H1 (cell line): ENCODE data around the gene CNTF. TPM values are rescaled to one million over a fixed set of nuclear protein-coding genes. Genes with fewer than 3 reads are reported as not detected.

Experiments used
- CTCF ChIA-PET: fragments of 300-600 bp; sonication (Branson Sonifier 250); formaldehyde crosslinking; loops from one replicate; lab custom pipeline; 2021; ENCODE audit not compliant: partially characterized antibody; lab: Charles Lee
- POLR2A ChIA-PET: fragments of 300-600 bp; sonication (Branson Sonifier 250); formaldehyde crosslinking; loops from one replicate; lab custom pipeline; 2021; ENCODE audit warnings: inconsistent platforms; ENCODE audit not compliant: partially characterized antibody; lab: Charles Lee
- DNase-seq, 2 experiments: peaks; one replicate each; pipeline versions ENCODE4 v3.0.0 to v3.0.0-alpha.2; 2010 to 2022; ENCODE audit warnings: low spot score in 2 of 2, low read depth in 1 of 2, mixed read lengths in 1 of 2
- FAIRE-seq: peaks from 2 replicates; lab custom pipeline; 2011; peaks lifted over from hg19 to GRCh38; lab: Jason Lieb, UNC
- H2AFZ ChIP-seq: 2 replicates; pipeline ENCODE4 v1.8.1; 2012; ENCODE audit warnings: low read length, inconsistent platforms
- H2AK5ac ChIP-seq: 2 replicates; pipeline ENCODE4 v1.6.1; 2013; ENCODE audit warnings: low read depth, low read length
- H2BK120ac ChIP-seq: replicated peaks from 2 replicates; pipeline ENCODE3; 2013; ENCODE audit warnings: low read depth, low read length, inconsistent platforms
- H2BK12ac ChIP-seq: 2 replicates; pipeline ENCODE4 v1.6.1; 2013; ENCODE audit warnings: low read depth, low read length
- H2BK15ac ChIP-seq: 2 replicates; pipeline ENCODE4 v1.6.1; 2013; ENCODE audit warnings: low read length
- H2BK20ac ChIP-seq: 2 replicates; pipeline ENCODE4 v1.6.1; 2013; ENCODE audit warnings: low read length
- H2BK5ac ChIP-seq: 2 replicates; pipeline ENCODE4 v1.6.1; 2013; ENCODE audit warnings: low read depth, low read length
- H3K14ac ChIP-seq: 2 replicates; pipeline ENCODE4 v1.6.1; 2013; ENCODE audit warnings: inconsistent platforms; ENCODE audit not compliant: insufficient read length
- H3K18ac ChIP-seq: 2 replicates; pipeline ENCODE4 v1.6.1; 2013; ENCODE audit warnings: low read length; ENCODE audit errors: extremely low read depth
- H3K23ac ChIP-seq: 2 replicates; pipeline ENCODE4 v1.6.1; 2013; ENCODE audit warnings: inconsistent platforms; ENCODE audit not compliant: insufficient read length
- H3K23me2 ChIP-seq: 2 replicates; pipeline ENCODE4 v1.6.1; 2013; ENCODE audit warnings: low read depth, low read length
- H3K27ac ChIP-seq: 2 replicates; pipeline ENCODE4 v1.6.1; 2011; ENCODE audit warnings: low read depth, low read length, inconsistent platforms
- H3K27me3 ChIP-seq, 4 experiments: replicated peaks in 1 of 4; 1 replicate in 1 of 4; 2 replicates in 3 of 4; pipeline versions ENCODE4 v1.6.1 to v1.8.1; 2011 to 2013; ENCODE audit warnings: low read length in 3 of 4, mild to moderate bottlenecking in 3 of 4, inconsistent platforms in 2 of 4, mixed read lengths in 2 of 4, moderate library complexity in 1 of 4; ENCODE audit not compliant: control insufficient read depth in 3 of 4, insufficient read depth in 3 of 4; ENCODE audit errors: extremely low read depth in 1 of 4
- H3K36me3 ChIP-seq, 4 experiments: 2 replicates each; pipeline versions ENCODE4 v1.6.1 to v1.8.1; 2011 to 2013; ENCODE audit warnings: mild to moderate bottlenecking in 4 of 4, low read length in 3 of 4, moderate library complexity in 2 of 4, control low read depth in 1 of 4, inconsistent platforms in 1 of 4; ENCODE audit not compliant: insufficient read depth in 4 of 4, control insufficient read depth in 2 of 4
- H3K4ac ChIP-seq: replicated peaks from 2 replicates; pipeline ENCODE3; 2013; ENCODE audit warnings: low read length, low read depth, mixed read lengths, inconsistent platforms; ENCODE audit not compliant: insufficient read length
- H3K4me1 ChIP-seq, 4 experiments: replicated peaks in 1 of 4; 1 replicate in 1 of 4; 2 replicates in 3 of 4; pipeline versions ENCODE4 v1.6.1 to v1.8.1; 2011 to 2013; ENCODE audit warnings: low read length in 3 of 4, inconsistent platforms in 2 of 4, mixed read lengths in 1 of 4; ENCODE audit not compliant: insufficient read depth in 4 of 4, control insufficient read depth in 3 of 4
- H3K4me2 ChIP-seq, 2 experiments: 2 replicates each; pipeline versions ENCODE4 v1.6.1 to v1.8.1; 2011 to 2013; ENCODE audit warnings: low read depth in 2 of 2, low read length in 2 of 2, control low read depth in 1 of 2, inconsistent platforms in 1 of 2, mild to moderate bottlenecking in 1 of 2; ENCODE audit not compliant: insufficient read depth in 1 of 2
- H3K4me3 ChIP-seq, 4 experiments: fragments of 200-600, 300-600 bp in 1 of 4; sonication (generic), shearing (Covaris generic), sonication (Bioruptor Twin) in 1 of 4; 2 replicates each; pipeline versions ENCODE4 v1.5.1 to v1.8.1; 2011 to 2016; ENCODE audit warnings: low read length in 4 of 4, low read depth in 3 of 4, control low read depth in 2 of 4, inconsistent platforms in 2 of 4, mild to moderate bottlenecking in 2 of 4, mixed read lengths in 1 of 4, moderate library complexity in 1 of 4; ENCODE audit not compliant: insufficient read depth in 2 of 4; ENCODE audit errors: extremely low read depth in 1 of 4
- H3K56ac ChIP-seq: replicated peaks from 2 replicates; pipeline ENCODE3; 2013; ENCODE audit warnings: low read depth, mild to moderate bottlenecking, mixed read lengths, low read length, inconsistent platforms; ENCODE audit not compliant: insufficient read length
- H3K79me1 ChIP-seq: 2 replicates; pipeline ENCODE4 v1.6.1; 2013; ENCODE audit warnings: low read depth, low read length, control low read depth
- H3K79me2 ChIP-seq, 2 experiments: 2 replicates each; pipeline versions ENCODE4 v1.6.1 to v1.8.1; 2012 to 2013; ENCODE audit warnings: low read length in 2 of 2, mild to moderate bottlenecking in 2 of 2, inconsistent platforms in 1 of 2; ENCODE audit not compliant: insufficient read depth in 2 of 2, control insufficient read depth in 1 of 2
- H3K9ac ChIP-seq, 4 experiments: replicated peaks in 1 of 4; 1 replicate in 1 of 4; 2 replicates in 3 of 4; pipeline versions ENCODE4 v1.6.1 to v1.8.1; 2011 to 2013; ENCODE audit warnings: low read depth in 3 of 4, low read length in 3 of 4, control low read depth in 2 of 4, mild to moderate bottlenecking in 2 of 4, moderate library complexity in 2 of 4, inconsistent platforms in 1 of 4; ENCODE audit errors: extremely low read depth in 1 of 4
- H3K9me3 ChIP-seq, 2 experiments: 2 replicates each; pipeline versions ENCODE4 v1.6.1 to v1.8.1; 2012 to 2013; ENCODE audit warnings: mild to moderate bottlenecking in 2 of 2, moderate library complexity in 2 of 2, control low read depth in 1 of 2, inconsistent platforms in 1 of 2, low read depth in 1 of 2, low read length in 1 of 2, mixed read lengths in 1 of 2; ENCODE audit not compliant: insufficient read depth in 2 of 2
- H4K20me1 ChIP-seq, 2 experiments: replicated peaks in 1 of 2; 2 replicates each; pipeline versions ENCODE3 to v1.8.1; 2011 to 2013; ENCODE audit warnings: inconsistent platforms in 2 of 2, low read length in 2 of 2, mild to moderate bottlenecking in 1 of 2; ENCODE audit not compliant: insufficient read depth in 2 of 2, control insufficient read depth in 1 of 2
- H4K5ac ChIP-seq: 2 replicates; pipeline ENCODE4 v1.6.1; 2013; ENCODE audit warnings: low read length, low read depth, mixed read lengths, inconsistent platforms; ENCODE audit not compliant: insufficient read length
- H4K8ac ChIP-seq: 2 replicates; pipeline ENCODE4 v1.8.0; 2013; ENCODE audit warnings: mild to moderate bottlenecking, moderate library complexity, low read length, inconsistent platforms; ENCODE audit not compliant: insufficient read depth; ENCODE audit errors: extremely low read depth
- H4K91ac ChIP-seq: replicated peaks from 2 replicates; pipeline ENCODE3; 2013; ENCODE audit warnings: low read length, mixed read lengths, inconsistent platforms; ENCODE audit not compliant: insufficient read length
- KDM4A ChIP-seq: IDR thresholded peaks from one replicate; pipeline ENCODE4 v1.7.1; 2012; ENCODE audit warnings: low read depth, mild to moderate bottlenecking, moderate library complexity, low read length, inconsistent platforms; ENCODE audit not compliant: severe bottlenecking
- RAD21 ChIP-seq, 2 experiments: IDR thresholded peaks in 1 of 2; conservative IDR thresholded peaks in 1 of 2; 2 replicates each; pipeline ENCODE4 v1.6.1; 2011; ENCODE audit warnings: low read depth in 2 of 2, low read length in 2 of 2, improper control_type of control experiment in 1 of 2, inconsistent platforms in 1 of 2, mild to moderate bottlenecking in 1 of 2, moderate library complexity in 1 of 2
- RNF2 ChIP-seq: fragments of 200-900, 300-1000 bp; sonication (generic); IDR thresholded peaks from 2 replicates; pipeline ENCODE4 v1.7.1; 2016; ENCODE audit warnings: borderline replicate concordance, low read depth, mild to moderate bottlenecking, antibody characterized with exemption, low read length; ENCODE audit not compliant: poor library complexity, severe bottlenecking; ENCODE audit errors: missing control alignments
- WGBS, 2 experiments: shearing (Covaris generic) in 1 of 2; methylation state at CpG; one replicate each; pipeline versions ENCODE4 v1.1.6 to v1.1.7; 2013 to 2015; ENCODE audit warnings: low lambda C conversion rate in 2 of 2, mixed read lengths in 2 of 2, inconsistent platforms in 1 of 2, low coverage in 1 of 2, missing lambda C conversion rate in 1 of 2; ENCODE audit not compliant: insufficient replicate concordance in 2 of 2, insufficient coverage in 1 of 2, insufficient read length in 1 of 2; ENCODE audit errors: extremely low coverage in 1 of 2, missing lambda C conversion rate in 1 of 2; 5-methylcytosine and 5-hydroxymethylcytosine counted together
- polyA plus RNA-seq, 7 experiments: library from polyadenylated mRNA; depleted of rRNA in 3 of 7; stranded (reverse) in 5 of 7; unstranded in 2 of 7; fragments of >200 nt in 5 of 7; fragments of 200-250 nt in 2 of 7; gene quantifications; 1 replicate in 5 of 7; 2 replicates in 1 of 7; 4 replicates in 1 of 7; pipeline versions ENCODE4 v1.2.1 to v1.2.3, GENCODE V29; 2011 to 2013; ENCODE audit warnings: missing spikeins in 2 of 7, mixed read lengths in 2 of 7
- total RNA-seq: library from RNA; stranded (reverse); fragmentation: NEBNext Ultra II Directional; extraction: Animal tissue kit (Norgen Biotek cat#: 25700); gene quantifications from 2 replicates; pipeline ENCODE4 v1.2.1, GENCODE V29; 2021

CNTF gene
- total and polyA plus RNA-seq, 2 of the 8 experiments (the other 6 are each of a cell fraction or from before 2014, with no cell fraction given) = 0.41 to 1.5 TPM

DNA sequence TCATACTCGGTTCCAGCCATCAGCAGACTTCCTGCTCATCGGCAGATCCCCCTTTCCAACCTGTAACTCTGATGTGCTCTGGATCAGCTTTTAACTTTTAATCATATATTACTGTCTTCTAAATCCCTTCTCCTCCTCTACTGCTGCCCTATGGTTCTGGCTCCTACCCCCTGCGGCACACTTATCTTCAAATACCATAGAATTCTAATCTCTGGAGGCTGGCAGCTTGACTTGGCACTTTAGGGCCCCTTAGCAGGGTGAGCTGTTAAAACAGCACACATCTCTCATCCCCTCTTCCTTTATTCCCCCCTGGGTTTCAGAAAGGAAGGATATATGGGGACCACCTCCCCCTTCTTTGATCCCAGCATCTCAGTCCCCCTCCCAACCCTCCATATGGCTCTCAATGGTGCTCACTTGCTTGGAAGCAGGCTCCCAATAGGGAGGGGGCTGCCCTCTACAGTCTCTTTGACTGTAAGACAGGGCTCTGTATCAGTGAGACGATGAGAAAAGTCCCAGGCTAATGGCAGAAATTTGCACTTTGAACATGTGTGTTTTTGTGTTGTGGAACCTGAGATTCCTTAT, 4.4 kb upstream of the CNTF start:
- 90% methylated on average over 4 of the region's 4 CpGs; no CpG with 5 or more reads in 1 of the 2 experiments for WGBS, 2 experiments
- Histone ChIP-seq H3K23ac (no peak overlapping the region), H3K56ac (no peak overlapping the region), H4K91ac (no peak overlapping the region), H4K8ac (no peak overlapping the region), H3K23me2 (no peaks in the 10 kb centered on the region), H3K18ac (no peak overlapping the region), H4K20me1 (peaks cover 0 to 3% of the 10 kb centered on the region in 2 experiments), H3K9me3 (no peaks in the 10 kb centered on the region), H3K4me2 (no peak overlapping the region), H3K36me3 (peaks cover 30 to 81% (median 64%) of the 10 kb centered on the region in 4 experiments), H3K4me1 (no peaks in the 10 kb centered on the region), H3K14ac (no peak overlapping the region), H3K27me3 (no peaks in the 10 kb centered on the region), H3K79me1 (no peaks in the 10 kb centered on the region), H4K5ac (no peak overlapping the region), H2BK5ac (no peak overlapping the region), H3K27ac (no peak overlapping the region), H3K4me3 (no peak overlapping the region), H2AK5ac (no peak overlapping the region), H3K79me2 (no peaks in the 10 kb centered on the region), H2BK12ac (no peak overlapping the region), H2BK120ac (no peak overlapping the region), H3K9ac (no peak overlapping the region), H2AFZ (no peak overlapping the region), H3K4ac (no peak overlapping the region), H2BK15ac (no peak overlapping the region), H2BK20ac (no peak overlapping the region)
- POLR2A ChIA-PET = interaction anchor here (0.7 to 0.8 kb wide), 2 partner anchors 12 to 335 kb away, joined by 3 to 4 read pairs; no protein-coding TSS in a partner anchor
- CTCF ChIA-PET = interaction anchor here (0.8 to 1.9 kb wide), 8 partner anchors 10 to 51 kb away, joined by 3 to 10 read pairs (median 4); partner anchors contain the start of gene LPXN
- no peak for DNase-seq
- FAIRE-seq = no peak
- TF ChIP-seq KDM4A (no peak), RNF2 (no peak), RAD21 (IDR thresholded peaks at IDR 0.05 in 1 of 2, conservative IDR thresholded peaks at IDR 0.05 in 1 of 2; ENCODE audit: low read depth in 2 of 2, low read length in 2 of 2) (peak; percentile 11 to 25; a peak in 3 of 4 replicates)
